ENCODE results near the gene EARS2. TPM values are rescaled to one million over a fixed set of nuclear protein-coding genes. Genes with fewer than 3 reads are reported as not detected.
A peak's percentile ranks its signal among the peaks of the same experiment; 100 is the strongest.

EARS2 gene
- total and polyA plus RNA-seq, 9 of the 15 experiments (the other 6 are each of a cell fraction or from before 2014, with no cell fraction given), result 17.6 to 58.6 (median 36.3) TPM

GRCh38 chr16:23595951-23596720 is 39.0 kb upstream of the EARS2 start, which contains the start of gene NDUFAB1 (continued):
- TF ChIP-seq ZBTB40 (IDR thresholded peaks at IDR 0.05) (peak; percentile 74), ZBTB40 (CRISPR knock-in tag; IDR thresholded peaks at IDR 0.05) (no peak), NFE2 (IDR thresholded peaks at IDR 0.05; ENCODE audit: low read depth) (peak; percentile 25; the same call in 1 of the 2 replicates), ZBTB17 (CRISPR knock-in tag; IDR thresholded peaks at IDR 0.05) (0 out of 2 replicates have a peak, but pooled peaks have one; percentile 27), ZFP30 (CRISPR knock-in tag; IDR thresholded peaks at IDR 0.05; ENCODE audit: borderline replicate concordance) (no peak), PHF20 (IDR thresholded peaks at IDR 0.05; ENCODE audit: partially characterized antibody) (peak; percentile 85), MYC (IDR thresholded peaks at IDR 0.05; ENCODE audit: low read depth, low read length) (peak; percentile 90), MYC (CRISPR knock-in tag; IDR thresholded peaks at IDR 0.05; ENCODE audit: borderline replicate concordance, low read depth) (no peak), ZNF24 (IDR thresholded peaks at IDR 0.05) (peak; percentile 69), L3MBTL2 (IDR thresholded peaks at IDR 0.05) (peak; percentile 59), ZBTB11 (CRISPR knock-in tag; IDR thresholded peaks at IDR 0.05) (peak in 1 of 3 experiments; percentile 75; a peak in 1 of 6 replicates), TAF9B (IDR thresholded peaks at IDR 0.05; ENCODE audit: partially characterized antibody) (peak; percentile 46), CTBP1 (IDR thresholded peaks at IDR 0.05; ENCODE audit: borderline replicate concordance) (peak; percentile 80), MAX (CRISPR knock-in tag; IDR thresholded peaks at IDR 0.05) (peak; percentile 78), SUPT5H (IDR thresholded peaks at IDR 0.05) (peak; percentile 87), ADNP (tag; IDR thresholded peaks at IDR 0.05) (peak; percentile 83)
